ENCODE measurements around the gene NT5DC3. TPM values are rescaled to one million over a fixed set of nuclear protein-coding genes. Genes with fewer than 3 reads are reported as not detected.

NT5DC3 gene
- total RNA-seq, 1 experiment from 2014 or later, result 19.7 TPM

- intact Hi-C loops (cut with micrococcal nuclease; ENCODE audit: unreplicated experiment), result loop anchor here (5.0 kb wide), 1 partner anchor 102 kb away; no protein-coding TSS in a partner anchor
- Histone ChIP-seq H3K4me1 (ENCODE audit: insufficient read depth, low read length, poor library complexity, severe bottlenecking) (no peaks in the 10 kb centered on the region), H3K9me3 (ENCODE audit: low read depth, low read length, poor library complexity, severe bottlenecking) (no peaks in the 10 kb centered on the region), H3K36me3 (ENCODE audit: insufficient read depth, low read length, poor library complexity, severe bottlenecking) (peaks cover 16% of the 10 kb centered on the region), H3K27ac (ENCODE audit: low read depth, low read length, poor library complexity, severe bottlenecking) (no peak overlapping the region), H3K4me3 (ENCODE audit: low read depth, low read length, poor library complexity, severe bottlenecking) (no peak overlapping the region), H3K27me3 (replicated peaks; ENCODE audit: insufficient read depth, low read depth, low read length, poor library complexity) (no peaks in the 10 kb centered on the region)
- no TSS peak for BruUV-seq (replicated peaks)
- ChIA-PET CTCF (no interaction called here), POLR2A (ENCODE audit: low non-redundant PET) (no interaction called here)
- no peak for TF ChIP-seq CTCF (conservative IDR thresholded peaks at IDR 0.05; ENCODE audit: low read depth, low read length)
- no peak for TF ChIP-seq EZH2 (IDR thresholded peaks at IDR 0.05; ENCODE audit: borderline replicate concordance, low read depth, low read length, poor library complexity, severe bottlenecking)
- no peak for DNase-seq (ENCODE audit: low spot score)
Observed at GRCh38 chr12:103774977-103775560, 66.0 kb downstream of the NT5DC3 start.

DNA sequence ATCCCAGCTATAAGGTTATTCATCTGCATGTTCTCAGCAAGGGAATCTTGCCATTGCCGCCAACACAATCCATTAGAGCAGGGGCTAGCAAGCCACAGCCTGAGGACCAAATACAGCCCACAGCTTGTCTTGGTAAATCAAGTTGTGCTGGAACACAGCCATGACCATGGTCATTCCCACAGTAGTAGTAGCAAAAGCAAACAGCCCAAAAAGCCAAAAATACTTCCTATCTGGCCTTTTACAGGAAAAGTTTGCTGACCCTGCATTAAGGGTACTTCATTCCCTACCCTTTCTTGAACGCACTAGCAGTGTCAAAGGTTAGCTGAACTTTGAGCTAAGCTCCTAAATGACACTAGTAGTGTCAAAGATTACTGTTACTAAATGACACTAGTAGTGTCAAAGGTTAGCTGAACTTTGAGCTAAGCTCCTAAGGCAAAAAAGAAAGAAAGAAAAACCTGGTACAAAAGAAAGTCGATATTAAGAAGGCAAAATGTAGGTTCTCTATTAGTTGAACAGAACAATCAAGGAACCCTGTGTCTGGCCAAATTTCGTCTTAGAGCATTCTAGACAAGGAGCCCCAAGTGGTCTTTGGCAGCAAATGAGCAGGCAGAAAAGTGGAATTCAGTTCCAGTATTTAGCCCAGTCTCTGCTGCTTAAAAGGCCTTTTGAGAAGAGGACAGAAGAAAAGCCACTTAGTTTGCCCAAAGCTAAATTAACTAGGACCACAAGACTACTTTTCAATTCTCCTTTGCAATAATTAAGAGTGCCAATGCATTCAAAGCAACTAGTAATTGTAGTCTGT is 67.7 kb downstream of the NT5DC3 start:
- TF ChIP-seq CTCF (conservative IDR thresholded peaks at IDR 0.05; ENCODE audit: low read depth, low read length), result no peak
- no peak for TF ChIP-seq EZH2 (IDR thresholded peaks at IDR 0.05; ENCODE audit: borderline replicate concordance, low read depth, low read length, poor library complexity, severe bottlenecking)
- intact Hi-C loops (cut with micrococcal nuclease; ENCODE audit: unreplicated experiment), result loop anchor here (5.0 kb wide), 1 partner anchor 104 kb away; no protein-coding TSS in a partner anchor

GRCh38 chr12:103772367-103773108 is 68.5 kb downstream of the NT5DC3 start:
- no peak for TF ChIP-seq EZH2 (IDR thresholded peaks at IDR 0.05; ENCODE audit: borderline replicate concordance, low read depth, low read length, poor library complexity, severe bottlenecking)
- TF ChIP-seq CTCF (conservative IDR thresholded peaks at IDR 0.05; ENCODE audit: low read depth, low read length), result no peak
- Histone ChIP-seq H3K27me3 (replicated peaks; ENCODE audit: insufficient read depth, low read depth, low read length, poor library complexity) (no peaks in the 10 kb centered on the region), H3K4me1 (ENCODE audit: insufficient read depth, low read length, poor library complexity, severe bottlenecking) (peaks cover 8% of the 10 kb centered on the region), H3K9me3 (ENCODE audit: low read depth, low read length, poor library complexity, severe bottlenecking) (no peaks in the 10 kb centered on the region), H3K27ac (ENCODE audit: low read depth, low read length, poor library complexity, severe bottlenecking) (no peak overlapping the region), H3K36me3 (ENCODE audit: insufficient read depth, low read length, poor library complexity, severe bottlenecking) (peaks cover 8% of the 10 kb centered on the region), H3K4me3 (ENCODE audit: low read depth, low read length, poor library complexity, severe bottlenecking) (no peak overlapping the region)
- ChIA-PET POLR2A (ENCODE audit: low non-redundant PET) (no interaction called here), CTCF (no interaction called here)
- intact Hi-C loops (cut with micrococcal nuclease; ENCODE audit: unreplicated experiment), result loop anchor here (5.0 kb wide), 1 partner anchor 105 kb away; no protein-coding TSS in a partner anchor
- no TSS peak for BruUV-seq (replicated peaks)
- DNase-seq (ENCODE audit: low spot score), result no peak

More for the DNA sequence above, 67.7 kb downstream of the NT5DC3 start:
- DNase-seq (ENCODE audit: low spot score), result no peak
- CTCF ChIA-PET, result no interaction called here
- POLR2A ChIA-PET (ENCODE audit: low non-redundant PET), result no interaction called here
- H3K4me3 ChIP-seq (ENCODE audit: low read depth, low read length, poor library complexity, severe bottlenecking), result no peak overlapping the region
- H3K4me1 ChIP-seq (ENCODE audit: insufficient read depth, low read length, poor library complexity, severe bottlenecking), result peaks cover 8% of the 10 kb centered on the region
- H3K27me3 ChIP-seq (replicated peaks; ENCODE audit: insufficient read depth, low read depth, low read length, poor library complexity), result no peaks in the 10 kb centered on the region
- H3K36me3 ChIP-seq (ENCODE audit: insufficient read depth, low read length, poor library complexity, severe bottlenecking), result peaks cover 13% of the 10 kb centered on the region
- H3K27ac ChIP-seq (ENCODE audit: low read depth, low read length, poor library complexity, severe bottlenecking), result no peak overlapping the region
- BruUV-seq (replicated peaks), result no TSS peak
- H3K9me3 ChIP-seq (ENCODE audit: low read depth, low read length, poor library complexity, severe bottlenecking), result no peaks in the 10 kb centered on the region

Data from A673 (cell line).